HepG2 (cell line): ENCODE measurements around the gene SETD3. TPM values are rescaled to one million over a fixed set of nuclear protein-coding genes. Genes with fewer than 3 reads are reported as not detected.

Experiments used
- ATAC-seq: fragments of 200-7000 bp; cut with Tn5 transposase; 3 replicates; pipeline ENCODE4 v1.9.1; 2020; ENCODE audit warnings: mild to moderate bottlenecking, moderate library complexity
- BruUV-seq: library from RNA; stranded (reverse); fragments of 400-500 nt; replicated peaks from 2 replicates; lab custom pipeline; 2021; lab: Mats Ljungman, UMichigan
- CTCF ChIA-PET: fragments of 300-600 bp; formaldehyde crosslinking; extraction: SDS; loops from one replicate; lab custom pipeline; 2021; ENCODE audit warnings: low total read pairs, inconsistent platforms, low intra/inter-chr PET ratio; lab: Yijun Ruan, JAX
- POLR2A ChIA-PET: fragments of 350-600 bp; sonication (Branson Sonifier 250); formaldehyde crosslinking; loops from one replicate; lab custom pipeline; 2020; ENCODE audit warnings: antibody characterized with exemption, inconsistent platforms; lab: Yijun Ruan, JAX
- DNase-seq: peaks from one replicate; pipeline ENCODE4 v3.0.0-alpha.2; 2015; ENCODE audit warnings: low spot score
- FAIRE-seq: peaks from 3 replicates; lab custom pipeline; 2011; peaks lifted over from hg19 to GRCh38; lab: Jason Lieb, UNC
- H2AFZ ChIP-seq: one replicate; pipeline ENCODE4 v1.6.1; 2011; ENCODE audit warnings: low read length, inconsistent platforms
- H3K27ac ChIP-seq: fragments of 300-600 bp; 3 replicates; pipeline ENCODE4 v1.8.0; 2011; ENCODE audit warnings: mixed run types, mild to moderate bottlenecking, mixed read lengths, low read length, inconsistent platforms; ENCODE audit not compliant: insufficient read depth; ENCODE audit errors: extremely low read length
- H3K27me3 ChIP-seq, 2 experiments: fragments of 200-600 bp in 1 of 2; 2 replicates in 1 of 2; 3 replicates in 1 of 2; pipeline versions ENCODE4 v1.6.0 to v1.8.0; 2011; ENCODE audit warnings: low read length in 2 of 2, mild to moderate bottlenecking in 2 of 2, moderate library complexity in 2 of 2, inconsistent platforms in 1 of 2; ENCODE audit not compliant: insufficient read depth in 2 of 2, control insufficient read depth in 1 of 2
- H3K36me3 ChIP-seq, 2 experiments: fragments of 200-600 bp in 1 of 2; replicated peaks in 1 of 2; 2 replicates in 1 of 2; 3 replicates in 1 of 2; pipeline versions ENCODE4 v1.5.1 to v1.8.0; 2011; ENCODE audit warnings: low read length in 2 of 2, inconsistent platforms in 1 of 2; ENCODE audit not compliant: insufficient read depth in 2 of 2, control insufficient read depth in 1 of 2
- H3K4me1 ChIP-seq: 2 replicates; pipeline ENCODE4 v1.5.1; 2012; ENCODE audit warnings: low read length, inconsistent platforms; ENCODE audit not compliant: insufficient read depth
- H3K4me2 ChIP-seq: 2 replicates; pipeline ENCODE4 v1.6.0; 2011; ENCODE audit warnings: low read depth, low read length, inconsistent platforms
- H3K4me3 ChIP-seq, 3 experiments: fragments of 200-600 bp in 1 of 3; sonication (generic), shearing (Covaris generic) in 1 of 3; replicated peaks in 1 of 3; 2 replicates each; pipeline ENCODE4 v1.5.1; 2011 to 2016; ENCODE audit warnings: low read length in 3 of 3, inconsistent platforms in 2 of 3, low read depth in 2 of 3, mild to moderate bottlenecking in 2 of 3, control low read depth in 1 of 3, mixed read lengths in 1 of 3; ENCODE audit not compliant: insufficient read depth in 1 of 3
- H3K79me2 ChIP-seq: one replicate; pipeline ENCODE4 v1.6.1; 2011; ENCODE audit warnings: low read length, inconsistent platforms; ENCODE audit not compliant: insufficient read depth
- H3K9ac ChIP-seq: 2 replicates; pipeline ENCODE4 v1.6.0; 2011; ENCODE audit warnings: mild to moderate bottlenecking, low read depth, low read length, inconsistent platforms; ENCODE audit not compliant: insufficient read depth
- H3K9me3 ChIP-seq: 2 replicates; pipeline ENCODE4 v1.5.1; 2012; ENCODE audit warnings: mild to moderate bottlenecking, low read length
- H4K20me1 ChIP-seq: 2 replicates; pipeline ENCODE4 v1.6.0; 2011; ENCODE audit warnings: inconsistent platforms, mild to moderate bottlenecking, low read length, moderate library complexity; ENCODE audit not compliant: insufficient read depth
- CREBL2 ChIP-seq: sonication (generic); formaldehyde crosslinking; IDR thresholded peaks from 2 replicates; pipeline ENCODE4 v1.8.1; 2023; ENCODE audit warnings: missing genetic modification reagents, mild to moderate bottlenecking, borderline replicate concordance
- DZIP1 ChIP-seq: sonication (generic); formaldehyde crosslinking; IDR thresholded peaks from 2 replicates; pipeline ENCODE4 v1.5.0; 2020; ENCODE audit warnings: mild to moderate bottlenecking, missing genetic modification reagents
- FOXO4 ChIP-seq: sonication (generic); formaldehyde crosslinking; conservative IDR thresholded peaks from 2 replicates; pipeline ENCODE4 v1.8.1; 2023; ENCODE audit warnings: missing genetic modification reagents
- HOXA9 ChIP-seq: sonication (generic); formaldehyde crosslinking; IDR thresholded peaks from 2 replicates; pipeline ENCODE4 v1.8.1; 2022; ENCODE audit warnings: missing genetic modification reagents, mild to moderate bottlenecking, moderate library complexity, borderline replicate concordance
- MTA1 ChIP-seq: sonication (generic); formaldehyde crosslinking; IDR thresholded peaks from 2 replicates; pipeline ENCODE4 v1.4.0; 2020; ENCODE audit warnings: missing genetic modification reagents, mild to moderate bottlenecking, borderline replicate concordance
- NFE2L2 ChIP-seq: fragments of 150-350 bp; IDR thresholded peaks from 2 replicates; pipeline ENCODE4 v1.6.1; 2014; ENCODE audit warnings: low read length
- NFYB ChIP-seq: sonication (generic); formaldehyde crosslinking; IDR thresholded peaks from 2 replicates; pipeline ENCODE4 v1.4.0; 2020; ENCODE audit warnings: missing genetic modification reagents
- PHF5A ChIP-seq: IDR thresholded peaks from one replicate; pipeline ENCODE4 v1.6.1; 2018; ENCODE audit warnings: low read depth, missing genetic modification reagents; ENCODE audit not compliant: unreplicated experiment
- REL ChIP-seq: sonication (generic); formaldehyde crosslinking; conservative IDR thresholded peaks from 2 replicates; pipeline ENCODE4 v1.8.0; 2022; ENCODE audit warnings: mild to moderate bottlenecking, missing genetic modification reagents, moderate library complexity
- TBX3 ChIP-seq: fragments of 450-650 bp; IDR thresholded peaks from 2 replicates; pipeline ENCODE4 v1.6.1; 2017; ENCODE audit warnings: antibody characterized with exemption, mild to moderate bottlenecking, inconsistent platforms, borderline replicate concordance
- ZBTB10 ChIP-seq: sonication (generic); formaldehyde crosslinking; IDR thresholded peaks from 2 replicates; pipeline ENCODE4 v1.4.0; 2020; ENCODE audit warnings: missing genetic modification reagents, borderline replicate concordance
- ZBTB34 ChIP-seq: sonication (generic); formaldehyde crosslinking; IDR thresholded peaks from 2 replicates; pipeline ENCODE4 v1.8.0; 2022; ENCODE audit warnings: mild to moderate bottlenecking, missing genetic modification reagents
- ZNF331 ChIP-seq: sonication (generic); formaldehyde crosslinking; IDR thresholded peaks from 2 replicates; pipeline ENCODE4 v1.4.0; 2020; ENCODE audit warnings: missing genetic modification reagents
- ZNF557 ChIP-seq: sonication (generic); formaldehyde crosslinking; IDR thresholded peaks from 2 replicates; pipeline ENCODE4 v1.4.0; 2020; ENCODE audit warnings: missing genetic modification reagents
- ZNF598 ChIP-seq: sonication (generic); formaldehyde crosslinking; IDR thresholded peaks from 2 replicates; pipeline ENCODE4 v1.5.1; 2020; ENCODE audit warnings: mild to moderate bottlenecking, missing genetic modification reagents, borderline replicate concordance
- ZSCAN21 ChIP-seq: sonication (generic); formaldehyde crosslinking; IDR thresholded peaks from 2 replicates; pipeline ENCODE4 v1.8.0; 2022; ENCODE audit warnings: mild to moderate bottlenecking, missing genetic modification reagents, moderate library complexity, borderline replicate concordance
- WGBS: methylation state at CpG from one replicate; pipeline ENCODE4 v1.1.6; 2017; ENCODE audit warnings: low lambda C conversion rate; 5-methylcytosine and 5-hydroxymethylcytosine counted together
- in situ Hi-C: cut with HindIII; loops from 2 replicates; pipeline ENCODE4 v1.10.0; 2017; ENCODE audit warnings: low pct_unique_long_range_greater_than_20kb; ENCODE audit not compliant: extremely low pct_ligation_motif_present
- intact Hi-C: fragments of 100-400 bp; cut with micrococcal nuclease; formaldehyde crosslinking; loops from one replicate; pipeline ENCODE4 v1.10.0; 2022; ENCODE audit not compliant: unreplicated experiment
- polyA plus RNA-seq, 8 experiments: library from polyadenylated mRNA; depleted of rRNA in 3 of 8; stranded (reverse) in 7 of 8; unstranded in 1 of 8; fragments of >200 nt; fragmentation: Illumina TruSeq in 4 of 8; extraction: Trizol in 4 of 8; gene quantifications; 2 replicates each; pipeline versions ENCODE4 v1.2.1 to v1.2.3, GENCODE V29; 2011 to 2016; ENCODE audit warnings: low read depth in 4 of 8, missing spikeins in 1 of 8, mixed read lengths in 1 of 8; ENCODE audit not compliant: insufficient read depth in 1 of 8
- total RNA-seq, 5 experiments: library from RNA; depleted of rRNA; stranded (reverse); fragments of >200 nt; fragmentation: Illumina TruSeq; extraction: Trizol; gene quantifications; 2 replicates each; pipeline ENCODE4 v1.2.3, GENCODE V29; 2016; ENCODE audit warnings: low read depth in 1 of 5

Gene SETD3
- total and polyA plus RNA-seq, 2 of the 13 experiments (the other 11 are each of a cell fraction or from before 2014, with no cell fraction given): 30.3 to 67.1 TPM

- TF ChIP-seq ZNF557 (CRISPR knock-in tag) (no peak), TBX3 (no peak), REL (CRISPR knock-in tag) (no peak), ZNF331 (CRISPR knock-in tag) (no peak), FOXO4 (CRISPR knock-in tag) (no peak), ZSCAN21 (CRISPR knock-in tag) (no peak), CREBL2 (CRISPR knock-in tag) (no peak), NFYB (CRISPR knock-in tag) (no peak)
These were observed 7.7 kb downstream of the SETD3 start (continued) for GRCh38 chr14:99472937-99473336.

GRCh38 chr14:99471731-99472130 is 8.9 kb downstream of the SETD3 start:
- Histone ChIP-seq H3K36me3 (no peaks in the 10 kb centered on the region; a peak in 1 of 5 replicates), H3K4me2 (no peak overlapping the region), H2AFZ (no peak overlapping the region), H4K20me1 (peaks cover 5% of the 10 kb centered on the region), H3K9ac (no peak overlapping the region), H3K9me3 (no peaks in the 10 kb centered on the region), H3K79me2 (peaks cover 94% of the 10 kb centered on the region), H3K27ac (no peak overlapping the region), H3K27me3 (no peaks in the 10 kb centered on the region), H3K4me1 (peaks cover 45% of the 10 kb centered on the region), H3K4me3 (no peak overlapping the region)
- CTCF ChIA-PET: no interaction called here
- ATAC-seq (no peak), DNase-seq (no peak), FAIRE-seq (no peak)
- in situ Hi-C loops: no loop called here
- intact Hi-C loops: no loop called here
- 93% methylated on average over 4 of the region's 7 CpGs for WGBS
- POLR2A ChIA-PET: no interaction called here
- BruUV-seq: no TSS peak
- no peak for TF ChIP-seq ZBTB10 (CRISPR knock-in tag)
- no peak for TF ChIP-seq ZBTB34
- no peak for TF ChIP-seq MTA1 (CRISPR knock-in tag)
- TF ChIP-seq DZIP1: no peak
- TF ChIP-seq PHF5A: no peak
- TF ChIP-seq NFE2L2: no peak
- TF ChIP-seq HOXA9 (CRISPR knock-in tag): no peak
- no peak for TF ChIP-seq ZNF598 (CRISPR knock-in tag)
